Panc1 (cell line): ENCODE results near the gene MB21D2.

Experiments used
- POLR2AphosphoS5 ChIP-seq: IDR thresholded peaks from 2 replicates; pipeline ENCODE4 v1.6.1; 2012; ENCODE audit warnings: mild to moderate bottlenecking, low read depth, low read length, moderate library complexity
- TCF7L2 ChIP-seq: IDR thresholded peaks from 2 replicates; pipeline ENCODE4 v1.6.1; 2011; ENCODE audit warnings: mild to moderate bottlenecking, low read depth, low read length, inconsistent platforms
- TF ChIP-seq, protein P1 (sequence below): fragments of 450-650 bp; IDR thresholded peaks from 2 replicates; pipeline ENCODE4 v1.5.1; 2017; ENCODE audit warnings: mild to moderate bottlenecking
- TF ChIP-seq, protein P2 (sequence below), 2 experiments: IDR thresholded peaks; 2 replicates each; pipeline ENCODE4 v1.6.1; 2011 to 2012; ENCODE audit warnings: low read depth in 2 of 2, control low read depth in 1 of 2, low read length in 1 of 2, mild to moderate bottlenecking in 1 of 2, moderate library complexity in 1 of 2; ENCODE audit not compliant: insufficient read depth in 1 of 2

DNA sequence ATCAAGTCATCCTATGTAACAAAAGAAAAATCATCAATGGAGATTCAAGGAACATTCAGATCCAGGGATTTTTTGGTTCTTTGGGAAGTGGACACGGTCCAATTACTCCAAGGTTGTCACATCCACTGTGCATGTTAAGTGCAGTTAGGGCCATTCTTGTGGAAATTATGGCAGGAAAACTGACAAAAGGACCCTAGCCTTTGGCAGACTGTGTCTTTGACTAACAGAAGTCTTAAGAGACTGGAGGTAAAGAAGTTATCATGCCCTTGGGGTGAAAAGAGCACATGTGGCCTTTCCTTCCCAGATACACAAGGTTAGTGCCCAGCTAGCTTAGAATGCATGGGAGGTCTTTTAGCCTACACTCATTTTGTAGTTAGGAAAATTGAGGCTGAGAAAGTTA, 74.9 kb downstream of the MB21D2 start:
- TF ChIP-seq, protein P1, sequence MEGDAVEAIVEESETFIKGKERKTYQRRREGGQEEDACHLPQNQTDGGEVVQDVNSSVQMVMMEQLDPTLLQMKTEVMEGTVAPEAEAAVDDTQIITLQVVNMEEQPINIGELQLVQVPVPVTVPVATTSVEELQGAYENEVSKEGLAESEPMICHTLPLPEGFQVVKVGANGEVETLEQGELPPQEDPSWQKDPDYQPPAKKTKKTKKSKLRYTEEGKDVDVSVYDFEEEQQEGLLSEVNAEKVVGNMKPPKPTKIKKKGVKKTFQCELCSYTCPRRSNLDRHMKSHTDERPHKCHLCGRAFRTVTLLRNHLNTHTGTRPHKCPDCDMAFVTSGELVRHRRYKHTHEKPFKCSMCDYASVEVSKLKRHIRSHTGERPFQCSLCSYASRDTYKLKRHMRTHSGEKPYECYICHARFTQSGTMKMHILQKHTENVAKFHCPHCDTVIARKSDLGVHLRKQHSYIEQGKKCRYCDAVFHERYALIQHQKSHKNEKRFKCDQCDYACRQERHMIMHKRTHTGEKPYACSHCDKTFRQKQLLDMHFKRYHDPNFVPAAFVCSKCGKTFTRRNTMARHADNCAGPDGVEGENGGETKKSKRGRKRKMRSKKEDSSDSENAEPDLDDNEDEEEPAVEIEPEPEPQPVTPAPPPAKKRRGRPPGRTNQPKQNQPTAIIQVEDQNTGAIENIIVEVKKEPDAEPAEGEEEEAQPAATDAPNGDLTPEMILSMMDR = no peak
- TF ChIP-seq POLR2AphosphoS5 (no peak), TCF7L2 (no peak)
- TF ChIP-seq, protein P2, sequence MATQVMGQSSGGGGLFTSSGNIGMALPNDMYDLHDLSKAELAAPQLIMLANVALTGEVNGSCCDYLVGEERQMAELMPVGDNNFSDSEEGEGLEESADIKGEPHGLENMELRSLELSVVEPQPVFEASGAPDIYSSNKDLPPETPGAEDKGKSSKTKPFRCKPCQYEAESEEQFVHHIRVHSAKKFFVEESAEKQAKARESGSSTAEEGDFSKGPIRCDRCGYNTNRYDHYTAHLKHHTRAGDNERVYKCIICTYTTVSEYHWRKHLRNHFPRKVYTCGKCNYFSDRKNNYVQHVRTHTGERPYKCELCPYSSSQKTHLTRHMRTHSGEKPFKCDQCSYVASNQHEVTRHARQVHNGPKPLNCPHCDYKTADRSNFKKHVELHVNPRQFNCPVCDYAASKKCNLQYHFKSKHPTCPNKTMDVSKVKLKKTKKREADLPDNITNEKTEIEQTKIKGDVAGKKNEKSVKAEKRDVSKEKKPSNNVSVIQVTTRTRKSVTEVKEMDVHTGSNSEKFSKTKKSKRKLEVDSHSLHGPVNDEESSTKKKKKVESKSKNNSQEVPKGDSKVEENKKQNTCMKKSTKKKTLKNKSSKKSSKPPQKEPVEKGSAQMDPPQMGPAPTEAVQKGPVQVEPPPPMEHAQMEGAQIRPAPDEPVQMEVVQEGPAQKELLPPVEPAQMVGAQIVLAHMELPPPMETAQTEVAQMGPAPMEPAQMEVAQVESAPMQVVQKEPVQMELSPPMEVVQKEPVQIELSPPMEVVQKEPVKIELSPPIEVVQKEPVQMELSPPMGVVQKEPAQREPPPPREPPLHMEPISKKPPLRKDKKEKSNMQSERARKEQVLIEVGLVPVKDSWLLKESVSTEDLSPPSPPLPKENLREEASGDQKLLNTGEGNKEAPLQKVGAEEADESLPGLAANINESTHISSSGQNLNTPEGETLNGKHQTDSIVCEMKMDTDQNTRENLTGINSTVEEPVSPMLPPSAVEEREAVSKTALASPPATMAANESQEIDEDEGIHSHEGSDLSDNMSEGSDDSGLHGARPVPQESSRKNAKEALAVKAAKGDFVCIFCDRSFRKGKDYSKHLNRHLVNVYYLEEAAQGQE (IDR thresholded peaks at IDR 0.05; ENCODE audit: insufficient read depth in 1 of 2, low read depth in 2 of 2, low read length in 1 of 2) = no peak
